ENCODE measurements around the gene TEX44.

DNA sequence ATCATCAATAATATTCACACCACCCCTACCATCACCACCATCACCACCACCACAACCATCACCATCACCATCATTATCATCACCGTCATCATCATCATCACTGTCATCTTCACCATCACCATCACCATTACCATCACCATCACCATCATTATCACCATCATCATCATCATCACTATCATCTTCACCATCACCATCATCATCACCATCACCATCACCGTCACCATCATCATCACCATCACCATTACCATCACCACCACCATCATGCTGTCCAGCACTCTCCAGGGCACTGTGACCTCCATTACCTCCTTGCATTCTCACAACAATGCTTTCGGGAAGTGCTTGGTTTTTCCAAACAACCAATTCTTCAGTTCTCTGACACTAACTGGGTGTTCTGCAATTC, 13.1 kb upstream of the TEX44 start:
- no peak for TF ChIP-seq FOXM1 (IDR thresholded peaks at IDR 0.05; ENCODE audit: borderline replicate concordance)
- no peak for TF ChIP-seq BHLHE40 (IDR thresholded peaks at IDR 0.05; ENCODE audit: borderline replicate concordance)
- TF ChIP-seq SP1 (IDR thresholded peaks at IDR 0.05) = no peak
- TF ChIP-seq FOXK2 (IDR thresholded peaks at IDR 0.05) = no peak
- TF ChIP-seq, protein P1, sequence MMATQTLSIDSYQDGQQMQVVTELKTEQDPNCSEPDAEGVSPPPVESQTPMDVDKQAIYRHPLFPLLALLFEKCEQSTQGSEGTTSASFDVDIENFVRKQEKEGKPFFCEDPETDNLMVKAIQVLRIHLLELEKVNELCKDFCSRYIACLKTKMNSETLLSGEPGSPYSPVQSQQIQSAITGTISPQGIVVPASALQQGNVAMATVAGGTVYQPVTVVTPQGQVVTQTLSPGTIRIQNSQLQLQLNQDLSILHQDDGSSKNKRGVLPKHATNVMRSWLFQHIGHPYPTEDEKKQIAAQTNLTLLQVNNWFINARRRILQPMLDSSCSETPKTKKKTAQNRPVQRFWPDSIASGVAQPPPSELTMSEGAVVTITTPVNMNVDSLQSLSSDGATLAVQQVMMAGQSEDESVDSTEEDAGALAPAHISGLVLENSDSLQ (IDR thresholded peaks at IDR 0.05) = no peak
- no peak for TF ChIP-seq FOXA1 (IDR thresholded peaks at IDR 0.05)
- no peak for TF ChIP-seq ZNF384 (IDR thresholded peaks at IDR 0.05)
- no peak for TF ChIP-seq L3MBTL2 (conservative IDR thresholded peaks at IDR 0.05)
- no peak for TF ChIP-seq TARDBP (IDR thresholded peaks at IDR 0.05)
- TF ChIP-seq HDGF (IDR thresholded peaks at IDR 0.05; ENCODE audit: borderline replicate concordance) = no peak
- no peak for TF ChIP-seq ARNT (IDR thresholded peaks at IDR 0.05)
- no peak for TF ChIP-seq CTBP1 (IDR thresholded peaks at IDR 0.05; ENCODE audit: borderline replicate concordance)
- no peak for TF ChIP-seq ELF4 (IDR thresholded peaks at IDR 0.05)
- TF ChIP-seq NFRKB (IDR thresholded peaks at IDR 0.05) = no peak
